IMR-90 (cell line): ENCODE results near the gene ACTG2. TPM values are rescaled to one million over a fixed set of nuclear protein-coding genes. Genes with fewer than 3 reads are reported as not detected.

Experiments
- ATAC-seq: fragments of 200-7000 bp; cut with Tn5 transposase; 2 replicates; pipeline ENCODE4 v1.9.1; 2020; ENCODE audit warnings: low read depth, mild to moderate bottlenecking, moderate library complexity
- BruUV-seq: library from RNA; stranded (reverse); fragments of 400-500 nt; replicated peaks from 2 replicates; lab custom pipeline; 2021; lab: Mats Ljungman, UMichigan
- CTCF ChIA-PET: fragments of 300-600 bp; formaldehyde crosslinking; extraction: SDS; loops from one replicate; lab custom pipeline; 2021; ENCODE audit warnings: antibody characterized with exemption; lab: Yijun Ruan, JAX
- POLR2A ChIA-PET: fragments of 300-600 bp; sonication (Branson Sonifier 250); formaldehyde crosslinking; loops from one replicate; lab custom pipeline; 2022; ENCODE audit warnings: antibody characterized with exemption; ENCODE audit not compliant: unreplicated experiment; lab: Charles Lee
- DNase-seq: peaks from one replicate; pipeline ENCODE4 v3.0.0; 2013
- H2AFZ ChIP-seq: replicated peaks from 2 replicates; pipeline ENCODE3; 2013; ENCODE audit warnings: low read length, mild to moderate bottlenecking; ENCODE audit not compliant: poor library complexity
- H2AK5ac ChIP-seq: 2 replicates; pipeline ENCODE4 v1.6.1; 2013; ENCODE audit warnings: low read depth, low read length, inconsistent platforms
- H2AK9ac ChIP-seq: replicated peaks from 2 replicates; pipeline ENCODE3; 2013; ENCODE audit warnings: mild to moderate bottlenecking, low read depth, low read length, moderate library complexity; ENCODE audit not compliant: poor library complexity
- H2BK120ac ChIP-seq: 2 replicates; pipeline ENCODE4 v1.6.1; 2013; ENCODE audit warnings: low read depth, low read length, inconsistent platforms
- H2BK15ac ChIP-seq: 3 replicates; pipeline ENCODE4 v1.6.1; 2013; ENCODE audit warnings: low read depth, low read length, inconsistent platforms
- H2BK20ac ChIP-seq: 2 replicates; pipeline ENCODE4 v1.6.1; 2013; ENCODE audit warnings: low read depth, mild to moderate bottlenecking, inconsistent platforms, low read length, moderate library complexity
- H2BK5ac ChIP-seq: 2 replicates; pipeline ENCODE4 v1.6.1; 2013; ENCODE audit warnings: mild to moderate bottlenecking, low read depth, low read length, inconsistent platforms; ENCODE audit not compliant: poor library complexity, severe bottlenecking
- H3K14ac ChIP-seq: replicated peaks from 2 replicates; pipeline ENCODE4 v1.6.1; 2013; ENCODE audit warnings: low read depth, low read length, inconsistent platforms
- H3K18ac ChIP-seq: 2 replicates; pipeline ENCODE4 v1.6.1; 2013; ENCODE audit warnings: low read depth, low read length, control low read depth
- H3K23ac ChIP-seq: 2 replicates; pipeline ENCODE4 v1.6.1; 2013; ENCODE audit warnings: low read depth, low read length, inconsistent platforms
- H3K27ac ChIP-seq: 2 replicates; pipeline ENCODE4 v1.5.1; 2013; ENCODE audit warnings: mild to moderate bottlenecking, control low read depth, low read length; ENCODE audit not compliant: insufficient read depth
- H3K27me3 ChIP-seq: 2 replicates; pipeline ENCODE4 v1.6.1; 2013; ENCODE audit warnings: low read length; ENCODE audit not compliant: control insufficient read depth, insufficient read depth
- H3K36me3 ChIP-seq: 2 replicates; pipeline ENCODE4 v1.6.1; 2013; ENCODE audit warnings: low read length, mixed read lengths; ENCODE audit not compliant: control insufficient read depth, insufficient read depth
- H3K4ac ChIP-seq: 2 replicates; pipeline ENCODE4 v1.6.1; 2013; ENCODE audit warnings: low read depth, low read length, inconsistent platforms
- H3K4me1 ChIP-seq: 2 replicates; pipeline ENCODE4 v1.6.1; 2013; ENCODE audit warnings: low read length, mixed read lengths; ENCODE audit not compliant: control insufficient read depth, insufficient read depth
- H3K4me2 ChIP-seq: 2 replicates; pipeline ENCODE4 v1.6.1; 2013; ENCODE audit warnings: low read depth, mild to moderate bottlenecking, control low read depth, low read length, moderate library complexity
- H3K4me3 ChIP-seq: 2 replicates; pipeline ENCODE4 v1.5.1; 2013; ENCODE audit warnings: low read depth, mild to moderate bottlenecking, control low read depth, low read length, moderate library complexity; ENCODE audit not compliant: insufficient read depth
- H3K56ac ChIP-seq: 2 replicates; pipeline ENCODE4 v1.6.1; 2013; ENCODE audit warnings: low read length, inconsistent platforms; ENCODE audit not compliant: insufficient read depth; ENCODE audit errors: extremely low read depth
- H3K79me1 ChIP-seq, 2 experiments: 2 replicates each; pipeline ENCODE4 v1.6.1; 2013; ENCODE audit warnings: low read length in 2 of 2, inconsistent platforms in 1 of 2, low read depth in 1 of 2
- H3K9ac ChIP-seq: 2 replicates; pipeline ENCODE4 v1.6.1; 2013; ENCODE audit warnings: low read depth, low read length, control low read depth
- H3K9me1 ChIP-seq: 2 replicates; pipeline ENCODE4 v1.6.1; 2013; ENCODE audit warnings: low read length, inconsistent platforms; ENCODE audit not compliant: insufficient read depth
- H3K9me3 ChIP-seq: 2 replicates; pipeline ENCODE4 v1.6.1; 2013; ENCODE audit warnings: low read length; ENCODE audit not compliant: control insufficient read depth, insufficient read depth
- H4K20me1 ChIP-seq: 2 replicates; pipeline ENCODE4 v1.6.1; 2013; ENCODE audit warnings: low read length, inconsistent platforms; ENCODE audit not compliant: insufficient read depth
- H4K5ac ChIP-seq: 2 replicates; pipeline ENCODE4 v1.6.1; 2013; ENCODE audit warnings: mild to moderate bottlenecking, low read depth, low read length, control low read depth
- H4K8ac ChIP-seq, 2 experiments: 2 replicates each; pipeline ENCODE4 v1.6.1; 2013; ENCODE audit warnings: low read depth in 2 of 2, low read length in 2 of 2, control low read depth in 1 of 2, inconsistent platforms in 1 of 2
- H4K91ac ChIP-seq: 2 replicates; pipeline ENCODE4 v1.6.1; 2013; ENCODE audit warnings: low read depth, low read length, inconsistent platforms; ENCODE audit not compliant: insufficient read depth
- BHLHE40 ChIP-seq: fragments of 150-350 bp; IDR thresholded peaks from 2 replicates; pipeline ENCODE4 v1.6.1; 2016; ENCODE audit warnings: mild to moderate bottlenecking, low read depth, low read length
- CEBPB ChIP-seq: IDR thresholded peaks from 2 replicates; pipeline ENCODE4 v1.6.1; 2012; ENCODE audit warnings: low read depth, low read length, improper control_type of control experiment
- CHD1 ChIP-seq: IDR thresholded peaks from 2 replicates; pipeline ENCODE4 v1.6.1; 2012; ENCODE audit warnings: low read depth, low read length, improper control_type of control experiment
- FOS ChIP-seq: fragments of 150-350 bp; IDR thresholded peaks from 2 replicates; pipeline ENCODE4 v1.6.1; 2016; ENCODE audit warnings: low read depth, low read length
- MAFK ChIP-seq: IDR thresholded peaks from 2 replicates; pipeline ENCODE4 v1.6.1; 2012; ENCODE audit warnings: low read depth, low read length, improper control_type of control experiment
- MAZ ChIP-seq: IDR thresholded peaks from 2 replicates; pipeline ENCODE4 v1.6.1; 2012; ENCODE audit warnings: low read depth, mild to moderate bottlenecking, low read length, improper control_type of control experiment, moderate library complexity, borderline replicate concordance
- MXI1 ChIP-seq: IDR thresholded peaks from 2 replicates; pipeline ENCODE4 v1.6.1; 2012; ENCODE audit warnings: low read depth, mild to moderate bottlenecking, low read length, moderate library complexity, borderline replicate concordance
- NFE2L2 ChIP-seq: fragments of 150-350 bp; IDR thresholded peaks from 2 replicates; pipeline ENCODE4 v1.6.1; 2016; ENCODE audit warnings: low read depth, mild to moderate bottlenecking, low read length
- POLR2A ChIP-seq: IDR thresholded peaks from 2 replicates; pipeline ENCODE4 v1.6.1; 2012; ENCODE audit warnings: mild to moderate bottlenecking, low read depth, low read length
- RAD21 ChIP-seq: IDR thresholded peaks from 2 replicates; pipeline ENCODE4 v1.6.1; 2012; ENCODE audit warnings: low read length, improper control_type of control experiment
- RCOR1 ChIP-seq: IDR thresholded peaks from 2 replicates; pipeline ENCODE4 v1.6.1; 2012; ENCODE audit warnings: mild to moderate bottlenecking, low read length, improper control_type of control experiment; ENCODE audit not compliant: insufficient replicate concordance
- RFX5 ChIP-seq: IDR thresholded peaks from 2 replicates; pipeline ENCODE4 v1.8.0; 2012; ENCODE audit warnings: low read depth, mild to moderate bottlenecking, low read length, moderate library complexity
- SMC3 ChIP-seq: fragments of 150-350 bp; IDR thresholded peaks from 2 replicates; pipeline ENCODE4 v1.6.1; 2016; ENCODE audit warnings: low read depth, mild to moderate bottlenecking, antibody characterized with exemption, low read length, moderate library complexity
- WGBS, 2 experiments: methylation state at CpG; one replicate each; pipeline versions ENCODE4 v1.1.5 to v1.1.7; 2013; ENCODE audit warnings: missing lambda C conversion rate in 2 of 2; ENCODE audit not compliant: insufficient read length in 1 of 2; ENCODE audit errors: extremely low coverage in 2 of 2; 5-methylcytosine and 5-hydroxymethylcytosine counted together
- dilution Hi-C: fragments of 300-500 bp; cut with HindIII; formaldehyde crosslinking; loops from one replicate; pipeline ENCODE4 v1.14.3; 2018; ENCODE audit warnings: low sequenced_read_pairs; ENCODE audit not compliant: unreplicated experiment
- in situ Hi-C: fragments of 300-500 bp; cut with MboI; formaldehyde crosslinking; loops from 3 replicates; pipeline ENCODE4 v1.14.3; 2019; ENCODE audit warnings: low sequenced_read_pairs, inconsistent platforms, mixed read lengths
- intact Hi-C: fragments of 100-400 bp; cut with micrococcal nuclease; formaldehyde crosslinking; loops from 2 replicates; pipeline ENCODE4 v1.10.0; 2022
- polyA plus RNA-seq, 3 experiments: library from polyadenylated mRNA; depleted of rRNA; stranded (reverse); fragments of >200 nt; gene quantifications; 2 replicates each; pipeline ENCODE4 v1.2.3, GENCODE V29; 2012; ENCODE audit warnings: low replicate concordance in 1 of 3
- total RNA-seq: library from RNA; depleted of rRNA; stranded (reverse); fragments of >200 nt; gene quantifications from 2 replicates; pipeline ENCODE4 v1.2.3, GENCODE V29; 2012
- TF ChIP-seq, protein P1 (sequence below): fragments of 150-350 bp; IDR thresholded peaks from 2 replicates; pipeline ENCODE4 v1.6.1; 2016; ENCODE audit warnings: low read depth, mild to moderate bottlenecking, low read length, moderate library complexity, borderline replicate concordance
- TF ChIP-seq, protein P2 (sequence below): conservative IDR thresholded peaks from 2 replicates; pipeline ENCODE4 v1.5.1; 2012; ENCODE audit warnings: mild to moderate bottlenecking, low read depth, low read length, improper control_type of control experiment
- TF ChIP-seq, protein P3 (sequence below): fragments of 150-350 bp; IDR thresholded peaks from 2 replicates; pipeline ENCODE4 v1.6.1; 2017; ENCODE audit warnings: mild to moderate bottlenecking, antibody characterized with exemption, low read length, low read depth

ACTG2 gene
- total and polyA plus RNA-seq, 2 of the 4 experiments (the other 2 are of a cell fraction) = 523 to 899 TPM

DNA sequence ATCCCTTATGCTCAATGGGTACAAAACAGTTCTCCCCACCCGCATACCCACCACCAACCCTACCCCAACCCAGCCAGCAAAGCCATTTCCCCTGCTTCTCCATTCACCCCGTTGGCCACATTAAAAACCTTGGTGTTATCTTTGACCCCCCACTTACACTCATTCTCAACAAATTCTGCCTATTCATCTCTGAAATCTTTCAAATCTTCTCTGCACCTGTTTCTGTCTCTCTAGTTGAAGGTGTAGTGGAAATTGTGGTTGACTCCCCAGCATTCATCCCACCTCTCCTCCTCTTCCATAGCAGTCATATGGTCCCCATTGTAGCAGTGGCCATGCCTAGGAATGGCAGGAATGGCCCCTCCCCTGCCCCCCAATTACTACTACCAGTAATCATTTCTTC lies 71.4 kb downstream of the ACTG2 start:
- Histone ChIP-seq H3K4ac (no peak overlapping the region), H4K8ac (no peak overlapping the region), H3K23ac (no peak overlapping the region), H3K9me1 (no peaks in the 10 kb centered on the region; the same call in 1 of the 2 replicates), H2BK120ac (no peak overlapping the region), H3K4me3 (no peak overlapping the region), H3K36me3 (peaks cover 4% of the 10 kb centered on the region), H3K27me3 (peaks cover 2% of the 10 kb centered on the region; the same call in 1 of the 2 replicates), H2AK5ac (no peak overlapping the region), H3K56ac (no peak overlapping the region), H3K4me1 (peaks cover 2% of the 10 kb centered on the region; the same call in 1 of the 2 replicates), H3K4me2 (no peak overlapping the region), H3K79me1 (no peaks in the 10 kb centered on the region; a peak in 1 of 4 replicates), H3K27ac (no peak overlapping the region), H4K91ac (no peak overlapping the region), H2AFZ (no peak overlapping the region), H3K9me3 (peaks cover 3% of the 10 kb centered on the region), H2BK15ac (no peak overlapping the region), H2BK20ac (no peak overlapping the region), H2BK5ac (no peak overlapping the region), H3K9ac (no peak overlapping the region), H4K20me1 (no peaks in the 10 kb centered on the region), H3K18ac (no peak overlapping the region), H2AK9ac (no peak overlapping the region), H4K5ac (no peak overlapping the region), H3K14ac (no peak overlapping the region)
- POLR2A ChIA-PET = no interaction called here
- in situ Hi-C loops = no loop called here
- WGBS, 2 experiments = no CpG with 5 or more reads among the region's 2 CpGs
- dilution Hi-C loops = no loop called here
- CTCF ChIA-PET = no interaction called here
- DNase-seq (no peak), ATAC-seq (no peak)
- intact Hi-C loops = no loop called here
- no peak for TF ChIP-seq POLR2A
- TF ChIP-seq NFE2L2 = no peak
- TF ChIP-seq FOS = no peak
- TF ChIP-seq RAD21 = no peak
- TF ChIP-seq, protein P1, sequence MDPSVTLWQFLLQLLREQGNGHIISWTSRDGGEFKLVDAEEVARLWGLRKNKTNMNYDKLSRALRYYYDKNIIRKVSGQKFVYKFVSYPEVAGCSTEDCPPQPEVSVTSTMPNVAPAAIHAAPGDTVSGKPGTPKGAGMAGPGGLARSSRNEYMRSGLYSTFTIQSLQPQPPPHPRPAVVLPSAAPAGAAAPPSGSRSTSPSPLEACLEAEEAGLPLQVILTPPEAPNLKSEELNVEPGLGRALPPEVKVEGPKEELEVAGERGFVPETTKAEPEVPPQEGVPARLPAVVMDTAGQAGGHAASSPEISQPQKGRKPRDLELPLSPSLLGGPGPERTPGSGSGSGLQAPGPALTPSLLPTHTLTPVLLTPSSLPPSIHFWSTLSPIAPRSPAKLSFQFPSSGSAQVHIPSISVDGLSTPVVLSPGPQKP = no peak
- no peak for TF ChIP-seq MXI1
- TF ChIP-seq, protein P2, sequence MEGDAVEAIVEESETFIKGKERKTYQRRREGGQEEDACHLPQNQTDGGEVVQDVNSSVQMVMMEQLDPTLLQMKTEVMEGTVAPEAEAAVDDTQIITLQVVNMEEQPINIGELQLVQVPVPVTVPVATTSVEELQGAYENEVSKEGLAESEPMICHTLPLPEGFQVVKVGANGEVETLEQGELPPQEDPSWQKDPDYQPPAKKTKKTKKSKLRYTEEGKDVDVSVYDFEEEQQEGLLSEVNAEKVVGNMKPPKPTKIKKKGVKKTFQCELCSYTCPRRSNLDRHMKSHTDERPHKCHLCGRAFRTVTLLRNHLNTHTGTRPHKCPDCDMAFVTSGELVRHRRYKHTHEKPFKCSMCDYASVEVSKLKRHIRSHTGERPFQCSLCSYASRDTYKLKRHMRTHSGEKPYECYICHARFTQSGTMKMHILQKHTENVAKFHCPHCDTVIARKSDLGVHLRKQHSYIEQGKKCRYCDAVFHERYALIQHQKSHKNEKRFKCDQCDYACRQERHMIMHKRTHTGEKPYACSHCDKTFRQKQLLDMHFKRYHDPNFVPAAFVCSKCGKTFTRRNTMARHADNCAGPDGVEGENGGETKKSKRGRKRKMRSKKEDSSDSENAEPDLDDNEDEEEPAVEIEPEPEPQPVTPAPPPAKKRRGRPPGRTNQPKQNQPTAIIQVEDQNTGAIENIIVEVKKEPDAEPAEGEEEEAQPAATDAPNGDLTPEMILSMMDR = no peak
- no peak for TF ChIP-seq RCOR1
- TF ChIP-seq MAZ = no peak
- TF ChIP-seq CEBPB = no peak
- no peak for TF ChIP-seq RFX5
- no peak for TF ChIP-seq CHD1
- no peak for TF ChIP-seq BHLHE40
- TF ChIP-seq, protein P3, sequence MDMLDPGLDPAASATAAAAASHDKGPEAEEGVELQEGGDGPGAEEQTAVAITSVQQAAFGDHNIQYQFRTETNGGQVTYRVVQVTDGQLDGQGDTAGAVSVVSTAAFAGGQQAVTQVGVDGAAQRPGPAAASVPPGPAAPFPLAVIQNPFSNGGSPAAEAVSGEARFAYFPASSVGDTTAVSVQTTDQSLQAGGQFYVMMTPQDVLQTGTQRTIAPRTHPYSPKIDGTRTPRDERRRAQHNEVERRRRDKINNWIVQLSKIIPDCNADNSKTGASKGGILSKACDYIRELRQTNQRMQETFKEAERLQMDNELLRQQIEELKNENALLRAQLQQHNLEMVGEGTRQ = no peak
- no peak for TF ChIP-seq MAFK
- TF ChIP-seq SMC3 = no peak
- no TSS peak for BruUV-seq
